CD4-positive, alpha-beta T cell treated with Interleukin-15 for 4 hours (primary cell): ENCODE data around the gene HAGHL.
"Not testable (repeated sequence)": the region's sequence is repeated elsewhere in the genome, so short reads cannot be mapped to it uniquely, and the experiment has no call there.

Source experiments
- DNase-seq: peaks from one replicate; pipeline ENCODE4 v3.0.0-alpha.2; 2020; ENCODE audit warnings: low spot score

The HAGHL gene

DNA sequence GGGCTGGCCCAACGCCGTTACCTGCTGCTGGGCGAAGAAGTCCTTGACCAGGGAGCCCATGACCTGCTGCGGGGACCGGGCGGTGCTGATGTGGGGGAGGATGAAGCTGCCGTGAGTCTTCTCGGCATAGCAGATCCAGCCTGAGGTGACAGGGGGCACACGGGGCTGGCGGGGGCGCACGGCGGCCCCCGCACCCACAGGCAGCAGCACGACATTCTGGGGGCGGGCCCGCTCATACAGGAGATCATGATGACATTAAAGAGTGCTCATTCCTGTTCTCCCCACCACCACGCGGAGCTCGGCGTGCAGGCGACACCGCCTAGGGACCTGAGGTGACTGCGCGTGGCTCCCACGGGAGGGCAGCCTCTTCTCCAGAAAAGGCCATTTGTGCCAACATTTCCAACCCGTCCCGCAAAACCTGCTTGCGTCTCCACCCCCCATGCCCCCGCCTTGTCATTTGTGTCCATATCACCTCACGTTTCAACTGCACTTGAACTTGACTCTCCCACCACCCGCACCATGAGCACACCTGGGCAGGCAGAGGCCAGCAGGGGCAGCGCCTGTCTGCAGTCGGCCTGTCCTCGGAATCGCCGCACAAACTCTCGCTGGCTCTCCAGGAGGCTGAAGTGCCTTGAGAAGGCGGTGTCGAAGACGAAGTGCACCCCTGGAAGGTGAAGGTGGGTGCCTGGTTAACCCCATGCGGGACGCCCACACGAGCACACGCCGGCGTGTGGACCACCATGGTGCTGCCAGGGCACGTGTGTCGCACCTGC, 7.5 kb downstream of the HAGHL start:
- no peak for DNase-seq

DNA sequence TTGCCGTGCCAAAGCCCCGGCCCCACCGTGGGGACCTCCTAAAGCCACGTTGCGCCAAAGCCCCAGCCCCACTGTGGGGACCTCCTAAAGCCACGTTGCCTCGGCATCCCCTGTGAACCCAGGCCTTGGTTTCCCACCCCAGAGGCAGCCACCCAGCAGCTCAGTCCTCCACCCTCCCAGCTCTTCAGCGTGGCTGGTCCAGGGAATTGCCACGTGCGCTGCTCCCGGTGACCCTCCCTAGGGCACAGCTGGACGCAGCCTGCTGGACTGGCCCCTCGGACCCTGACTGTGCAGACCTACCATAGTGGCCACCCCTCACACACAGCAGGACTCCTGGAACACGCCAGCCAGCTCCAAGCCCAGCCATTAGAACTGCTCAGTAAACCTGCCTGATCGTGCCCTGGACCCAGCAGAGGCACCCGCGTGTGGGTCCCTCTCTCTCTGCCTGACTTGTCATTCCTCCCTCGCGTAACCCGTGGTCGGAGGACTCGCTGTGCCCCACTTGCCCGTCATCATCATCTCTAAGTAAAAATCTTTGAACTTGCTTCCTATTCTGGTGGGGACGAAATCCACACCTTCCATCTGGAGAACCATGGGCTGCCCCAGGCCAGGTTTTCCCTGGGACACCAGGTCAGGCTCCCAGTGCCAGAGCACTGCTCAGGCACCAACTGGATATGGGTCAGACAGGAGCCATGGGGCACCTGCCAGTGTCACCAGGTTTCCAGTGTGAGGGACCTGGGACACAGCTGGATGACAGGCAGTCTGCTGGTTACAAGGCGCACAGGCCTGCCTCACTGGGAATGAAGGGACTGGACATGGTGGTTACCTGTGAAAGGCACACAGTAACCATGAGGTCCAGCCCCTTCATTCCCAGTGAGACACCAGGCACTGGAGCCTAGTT, 8.3 kb downstream of the HAGHL start:
- DNase-seq, result no peak

DNA sequence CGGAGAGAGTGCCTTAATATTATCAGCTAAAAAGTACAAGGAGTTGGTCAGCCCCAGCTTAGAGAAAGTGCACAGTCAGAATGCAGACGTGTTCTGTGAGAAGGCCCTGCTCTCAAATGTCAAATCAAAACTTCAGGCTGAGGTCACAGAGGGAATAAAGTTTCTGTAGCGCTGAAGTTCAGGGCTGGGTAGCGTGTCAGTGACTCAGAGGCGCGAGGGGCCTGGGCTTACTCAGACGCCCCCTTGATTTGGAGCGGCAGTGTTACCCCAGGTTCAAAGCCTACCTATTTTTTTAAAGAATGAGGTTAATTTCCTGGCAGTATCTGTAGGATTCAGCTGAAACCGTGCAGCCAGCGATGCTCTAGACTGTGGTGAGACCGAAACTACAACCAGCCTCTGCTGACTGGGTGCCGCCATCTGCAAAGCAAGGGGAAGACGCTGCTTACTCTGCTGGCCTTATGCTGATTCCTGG, 9.1 kb downstream of the HAGHL start:
- no peak for DNase-seq

DNA sequence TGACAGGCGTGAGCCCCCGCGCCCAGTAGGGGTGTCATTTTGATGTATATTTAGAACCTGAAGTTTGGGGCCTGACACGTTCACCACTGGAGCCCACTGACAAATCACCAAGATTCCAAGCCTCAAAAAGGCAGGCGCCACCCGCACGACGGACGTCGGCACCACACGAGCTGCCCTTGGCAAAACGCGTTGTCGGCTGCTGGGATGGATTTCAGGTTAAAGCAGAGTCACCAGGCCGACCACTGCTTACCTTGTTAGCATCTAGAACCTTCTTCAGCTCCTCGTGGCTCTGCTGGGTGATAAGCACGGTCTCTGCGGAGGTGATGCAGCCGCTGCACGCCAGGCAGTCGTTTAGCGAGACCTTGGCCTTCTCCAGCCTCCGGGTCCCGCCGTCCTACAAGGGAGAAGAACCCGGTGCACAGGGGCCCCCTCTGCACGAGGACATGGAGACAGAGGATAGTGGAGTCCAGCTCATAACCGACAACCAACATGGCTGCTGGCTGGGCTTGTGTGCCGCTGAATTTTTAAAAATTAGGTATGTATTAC, 10.1 kb downstream of the HAGHL start:
- DNase-seq, result no peak

DNA sequence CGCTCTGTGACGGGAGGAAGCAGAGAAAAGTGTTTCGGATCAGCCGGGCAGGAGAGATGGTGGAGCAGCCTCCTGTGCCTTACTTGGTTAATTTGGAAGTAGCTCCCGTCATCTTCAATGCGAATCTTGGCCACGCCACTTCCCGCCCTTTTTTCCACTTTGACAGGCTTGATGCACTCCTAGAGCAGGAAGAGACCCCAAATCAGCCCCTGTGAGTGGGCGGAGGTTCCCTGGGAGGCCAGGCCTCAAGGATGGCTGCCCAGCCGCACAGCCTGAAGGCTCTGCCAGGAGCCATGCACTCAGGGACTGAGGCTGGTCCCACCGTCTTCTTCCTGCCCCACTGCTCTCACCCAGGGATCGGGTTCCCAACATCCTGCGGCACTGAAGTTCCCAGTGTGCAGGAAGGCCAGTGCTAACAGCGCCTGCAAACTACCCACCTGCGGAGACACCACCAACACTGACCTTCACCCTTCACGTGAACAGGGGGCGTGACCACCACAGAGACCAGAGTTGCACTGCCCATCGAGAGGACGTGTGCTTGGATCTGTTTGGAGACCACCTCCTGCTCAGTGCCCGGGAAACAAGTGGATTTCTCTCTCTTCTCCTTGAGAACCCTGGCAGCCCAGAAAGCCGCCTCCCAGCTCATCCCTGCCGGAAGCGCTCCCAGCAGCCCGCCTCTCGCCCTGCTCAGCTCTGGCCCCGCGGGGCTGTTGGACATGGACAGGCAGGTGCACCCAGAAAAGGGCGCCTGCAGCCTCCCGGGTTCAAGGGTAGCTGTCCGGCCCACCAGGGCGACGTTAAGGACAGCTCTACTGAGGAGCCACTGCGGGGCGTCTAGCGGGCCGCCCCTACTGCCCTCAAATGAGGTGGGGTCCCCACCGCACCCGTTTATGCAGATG, 12.9 kb downstream of the HAGHL start:
- DNase-seq, result no peak

DNA sequence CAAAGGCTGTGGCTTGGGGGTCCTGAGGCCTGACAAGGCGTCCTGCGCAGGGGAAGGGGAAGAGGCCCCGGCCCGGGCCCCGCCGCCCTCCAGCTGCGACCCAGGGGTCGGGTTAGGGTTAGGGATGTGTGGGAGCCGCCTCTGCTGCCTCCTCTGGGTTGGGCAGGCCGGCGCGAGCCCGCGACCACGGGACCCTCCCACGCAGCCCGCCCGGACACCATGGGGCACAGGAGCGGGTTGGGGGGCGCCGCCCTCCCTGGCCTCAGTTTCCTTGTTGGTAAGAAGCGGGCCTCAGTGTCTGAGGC, 13.5 kb downstream of the HAGHL start:
- no peak for DNase-seq

DNA sequence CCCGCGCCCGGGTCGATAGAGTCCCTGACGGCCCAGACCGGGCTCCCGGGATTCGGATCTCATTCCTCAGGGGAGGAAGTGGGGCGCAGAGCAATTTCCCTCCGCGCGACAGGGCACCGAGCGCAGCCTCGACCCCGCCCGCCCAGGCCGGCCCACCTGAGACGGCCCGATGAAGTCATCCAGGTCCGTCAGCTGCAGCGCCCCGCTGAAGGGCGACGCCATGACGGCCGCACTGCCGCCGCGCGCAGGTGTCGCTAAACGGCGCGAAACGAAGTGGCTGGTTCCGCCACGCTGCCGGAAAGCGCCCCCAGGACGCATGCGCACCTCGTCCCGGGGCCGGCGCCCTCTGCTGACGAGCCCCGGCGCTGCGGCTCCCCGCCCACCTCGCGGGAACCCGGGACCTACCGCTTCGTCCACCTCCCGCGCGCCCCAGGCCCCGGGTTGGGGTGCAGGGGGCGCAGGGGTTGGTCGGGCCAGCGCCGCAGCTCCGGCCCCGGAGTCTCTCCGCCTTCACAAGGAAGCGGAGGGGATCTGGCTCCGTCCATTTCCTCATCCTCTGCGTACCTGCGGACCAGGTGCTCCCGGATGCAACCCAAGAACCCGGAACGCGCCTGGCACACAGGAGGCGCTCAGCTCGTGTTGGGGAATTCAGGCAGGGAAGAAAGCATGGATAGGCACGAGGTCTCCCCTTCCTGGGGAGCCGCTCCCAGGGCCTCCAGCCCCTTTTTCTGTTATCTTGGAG, 14.0 kb downstream of the HAGHL start, which contains the start of gene CIAO3:
Gene CIAO3 (minus strand): TSS at position 234 of the 742 bp plus-strand sequence. CDS start 12 bp downstream, at position 222.
- peak; percentile 92 for DNase-seq

DNA sequence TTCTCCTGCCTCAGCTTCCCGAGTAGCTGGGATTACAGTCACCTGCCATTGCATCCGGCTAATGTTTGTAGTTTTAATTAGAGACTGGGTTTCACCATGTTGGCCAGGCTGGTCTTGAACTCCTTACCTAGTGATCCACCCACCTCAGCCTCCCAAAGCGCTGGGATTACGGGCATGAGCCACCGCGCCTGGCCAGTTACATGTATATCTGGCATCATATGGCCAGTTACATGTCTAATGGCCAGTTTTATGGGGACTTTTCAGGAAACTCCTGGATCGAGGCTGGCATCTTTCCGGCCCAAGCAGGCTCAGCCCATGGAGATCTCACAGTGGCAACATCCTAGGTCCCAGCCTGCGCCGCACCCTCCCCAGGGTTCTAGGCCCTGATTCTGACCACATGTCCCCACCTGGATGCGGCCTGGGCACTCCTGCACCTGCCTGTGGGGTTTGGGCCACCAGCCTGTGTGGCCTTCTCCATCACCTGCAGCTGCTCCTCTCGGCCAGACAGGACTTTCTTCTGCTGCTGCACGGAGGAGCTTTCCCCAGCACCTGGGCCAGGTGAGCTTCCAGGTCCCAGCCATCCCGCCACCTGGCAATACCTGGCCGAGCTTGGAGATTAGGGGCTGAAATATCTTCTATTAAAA, 15.2 kb downstream of the HAGHL start:
- DNase-seq, result no peak

DNA sequence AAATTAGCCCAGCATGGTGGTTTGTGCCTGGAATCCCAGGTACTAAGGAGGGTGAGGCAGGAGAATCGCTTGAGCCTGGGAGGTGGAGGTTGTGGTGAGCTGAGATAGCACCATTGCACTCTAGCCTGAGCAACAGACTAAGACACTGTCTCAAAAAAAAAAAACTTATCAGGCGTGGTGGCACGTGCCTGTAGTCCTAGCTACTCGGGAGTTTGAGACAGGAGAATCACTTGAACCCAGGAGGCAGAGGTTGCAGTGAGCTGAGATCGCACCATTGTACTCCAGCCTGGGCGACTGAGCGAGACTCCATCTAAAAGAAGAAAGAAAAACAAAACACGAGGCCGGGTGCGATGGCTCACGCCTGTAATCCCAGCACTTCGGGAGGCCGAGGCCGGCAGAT, 16.0 kb downstream of the HAGHL start:
- DNase-seq, result not testable (repeated sequence)

DNA sequence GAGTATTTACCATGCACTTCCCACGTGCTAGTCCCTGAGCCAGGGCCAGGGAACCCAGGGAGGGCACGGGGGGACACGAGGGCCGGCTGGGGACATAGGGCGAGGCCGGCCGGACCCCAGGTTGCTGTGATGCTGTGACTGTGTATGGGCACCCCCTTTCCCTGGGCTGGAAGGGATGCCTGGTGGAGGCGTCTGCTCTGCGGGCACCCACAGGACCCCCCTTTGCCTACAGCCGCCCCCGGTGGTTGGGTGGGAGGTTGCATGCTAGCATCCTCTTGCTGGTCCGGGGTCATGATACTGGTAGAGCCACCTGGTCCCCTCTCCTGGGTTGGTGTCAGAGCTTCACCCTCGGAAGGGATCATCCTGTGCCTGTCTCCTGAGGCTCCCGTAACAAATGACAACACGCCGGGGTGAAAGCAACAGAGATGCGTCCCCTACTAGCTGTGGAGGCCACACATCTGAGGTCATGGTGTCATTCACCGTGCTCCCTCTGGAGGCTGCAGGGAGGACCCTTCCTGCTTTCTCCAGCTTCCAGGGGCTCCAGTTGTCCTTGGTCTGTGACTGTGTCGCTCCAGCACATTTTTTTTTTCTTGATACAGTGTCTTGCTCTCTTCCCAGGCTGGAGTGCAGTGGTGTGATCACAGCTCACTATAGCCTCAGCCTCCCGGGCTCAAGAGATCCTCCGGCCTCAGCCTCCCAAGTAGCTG, 17.0 kb downstream of the HAGHL start:
- DNase-seq, result no peak

DNA sequence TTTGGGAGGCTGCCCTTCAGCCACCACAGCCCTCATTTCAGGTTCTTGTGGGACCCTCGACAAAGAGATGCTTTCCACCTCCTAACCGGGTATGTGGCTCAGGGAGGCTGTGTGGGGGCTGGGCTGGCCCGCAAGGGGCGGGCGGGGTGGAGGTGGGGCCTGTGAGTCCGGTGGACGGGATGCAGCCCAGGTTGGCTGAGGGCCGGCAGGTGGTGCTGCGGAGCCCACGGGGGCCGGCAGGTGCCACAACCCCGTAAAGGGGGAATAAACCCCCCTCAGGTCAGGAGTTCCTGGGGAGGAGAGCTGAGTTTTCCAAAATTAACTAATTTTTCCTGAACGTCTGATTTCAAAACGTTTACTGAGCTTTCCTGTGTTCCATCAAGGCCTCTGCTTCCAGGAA, 18.8 kb downstream of the HAGHL start:
- DNase-seq, result no peak

DNA sequence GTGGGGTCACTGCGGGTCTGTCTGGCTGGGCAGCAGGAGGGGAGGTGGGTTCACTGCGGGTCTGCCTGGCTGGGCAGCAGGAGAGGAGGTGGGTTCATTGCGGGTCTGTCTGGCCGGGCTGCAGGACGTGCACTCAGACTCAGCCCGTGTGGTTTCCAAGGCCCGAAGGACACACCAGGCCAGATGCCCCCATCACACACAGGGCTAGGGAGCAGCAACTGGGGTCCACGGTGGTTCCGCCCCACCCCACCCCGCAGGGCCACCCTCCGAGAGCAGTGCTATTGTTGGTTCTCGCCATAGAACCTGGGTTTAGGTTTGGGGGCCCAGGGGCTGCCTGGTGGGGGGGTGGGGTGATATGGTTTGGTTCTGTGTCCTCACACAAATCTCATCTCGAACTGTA, 19.7 kb downstream of the HAGHL start:
- DNase-seq, result no peak

DNA sequence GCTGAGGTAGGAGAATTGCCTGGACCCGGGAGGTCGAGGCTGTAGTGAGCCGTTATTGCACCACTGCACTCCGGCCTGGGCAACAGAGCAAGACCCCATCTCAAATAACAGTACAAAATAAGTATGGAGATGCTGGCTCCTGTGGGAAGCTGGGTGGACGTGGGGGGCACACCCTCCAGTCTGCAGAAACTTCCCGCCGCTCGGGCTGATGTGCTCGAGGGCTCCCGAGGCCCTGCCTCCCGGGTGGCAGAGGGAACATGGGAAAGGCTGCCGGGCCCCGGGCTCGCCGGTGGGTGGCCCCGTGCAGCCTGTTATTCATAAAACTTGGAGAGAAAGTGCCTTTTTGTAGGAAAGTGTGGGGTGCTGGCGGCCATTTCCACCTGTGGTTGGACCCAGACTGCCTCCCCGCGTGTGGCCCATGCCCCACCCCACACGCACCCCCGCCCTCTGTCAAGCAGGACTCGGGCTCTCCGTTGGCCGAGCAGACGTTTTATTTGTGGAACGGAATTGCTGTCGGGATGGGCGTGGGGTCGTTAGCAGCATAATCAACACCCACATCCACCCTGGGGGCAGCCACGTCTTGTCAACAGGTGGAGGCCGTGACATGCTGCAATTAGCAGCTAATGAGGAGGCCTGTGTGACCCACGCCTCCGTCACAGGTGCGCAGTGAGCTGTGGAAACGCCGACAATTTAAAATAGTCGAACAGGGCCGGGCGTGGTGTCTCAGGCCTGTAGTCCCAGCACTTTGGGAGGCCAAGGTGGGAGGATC, 21.3 kb downstream of the HAGHL start:
- DNase-seq, result no peak

DNA sequence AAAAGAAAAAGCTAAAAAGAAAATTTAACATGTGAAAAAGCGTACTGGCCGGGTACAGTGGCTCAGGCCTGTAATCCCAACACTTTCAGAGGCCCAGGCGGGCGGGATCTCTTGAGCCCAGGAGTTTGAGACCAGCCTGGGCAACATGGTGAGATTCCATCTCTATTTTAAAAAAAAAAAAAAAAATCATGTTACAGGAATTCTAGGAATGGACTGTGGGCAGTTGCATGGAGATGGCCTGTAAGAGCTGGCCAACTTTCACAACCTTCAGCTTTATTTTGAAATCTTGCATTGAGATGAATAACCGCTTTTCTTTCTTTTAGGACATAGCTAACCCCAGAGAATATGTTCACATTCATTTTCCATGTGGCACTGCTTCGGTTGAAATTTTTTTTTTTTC, 22.1 kb downstream of the HAGHL start:
- no peak for DNase-seq

DNA sequence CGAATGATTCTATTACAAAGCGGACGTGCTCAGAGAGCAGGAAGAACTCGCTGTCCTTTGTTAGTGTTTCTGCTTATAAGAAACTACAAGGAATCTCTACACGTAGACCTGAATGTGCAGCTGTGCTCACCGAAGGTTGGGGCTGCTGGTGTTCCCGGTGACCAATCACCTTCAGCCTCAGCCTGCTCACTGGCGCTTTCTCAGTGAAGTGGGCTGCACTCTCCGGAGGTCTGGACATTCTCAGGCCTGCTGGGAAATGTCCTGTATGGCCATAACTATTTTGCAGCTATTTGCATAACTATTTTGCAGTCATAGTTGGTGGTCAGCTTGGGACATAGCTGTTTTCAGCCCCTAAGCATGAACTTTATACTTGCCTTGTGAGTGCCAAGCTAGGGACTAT, 23.6 kb downstream of the HAGHL start:
- DNase-seq, result no peak

DNA sequence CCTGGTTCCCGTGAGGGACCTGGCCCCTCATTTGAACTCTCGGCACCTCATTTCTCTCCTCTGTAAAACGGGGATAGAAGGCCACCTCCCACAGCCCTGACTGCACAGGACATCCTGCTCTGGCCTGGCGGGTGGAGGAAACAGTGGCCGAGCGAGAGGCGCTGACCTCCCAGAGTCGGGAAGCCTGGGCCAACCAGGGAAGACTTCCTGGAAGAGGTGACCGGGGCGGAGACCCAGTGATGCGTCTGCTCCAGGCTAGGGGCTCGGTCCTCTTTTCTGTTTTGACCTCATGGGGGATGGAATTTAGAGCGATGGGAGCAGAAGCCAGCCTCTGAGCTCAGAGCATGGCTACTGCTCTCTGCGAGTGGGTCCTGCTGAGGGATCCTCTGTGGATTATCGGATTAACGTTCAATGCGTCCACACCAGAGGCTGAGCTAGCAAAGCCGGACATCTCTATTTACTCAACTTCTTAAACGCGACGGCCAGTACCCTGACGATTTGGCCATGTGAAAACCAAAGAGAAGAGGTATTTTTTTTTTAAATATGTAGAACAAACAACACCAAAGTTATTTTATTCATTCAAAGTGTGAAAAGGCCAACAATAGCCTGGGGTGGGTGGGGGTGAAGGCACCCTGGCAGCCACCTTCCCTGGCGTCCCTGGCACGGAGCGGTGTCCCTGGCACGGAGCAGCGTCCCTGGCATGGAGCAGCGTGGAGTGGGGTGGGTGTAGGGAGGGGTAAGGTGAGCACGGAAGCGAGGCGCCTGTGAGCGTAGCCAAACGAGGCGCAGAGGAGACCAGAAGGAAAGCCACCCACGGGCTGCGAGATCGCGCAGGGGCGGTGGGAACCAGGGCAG, 24.5 kb downstream of the HAGHL start:
- no peak for DNase-seq

DNA sequence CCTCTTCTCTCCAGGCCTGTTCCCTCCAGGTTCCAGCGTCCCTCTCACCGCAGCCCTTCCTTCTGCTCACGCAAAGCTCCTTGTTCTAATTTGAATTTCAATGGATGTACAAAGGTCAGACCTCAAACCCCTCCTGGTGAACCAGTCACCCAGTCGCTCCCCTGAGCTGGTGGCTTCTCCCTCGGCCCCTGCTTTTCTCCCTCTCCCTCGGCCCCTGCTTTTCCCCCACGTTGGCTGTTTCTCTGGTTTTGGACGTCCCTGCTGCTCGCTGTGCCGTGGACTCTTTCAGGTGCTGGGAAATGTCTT, 25.1 kb downstream of the HAGHL start:
- DNase-seq, result no peak

DNA sequence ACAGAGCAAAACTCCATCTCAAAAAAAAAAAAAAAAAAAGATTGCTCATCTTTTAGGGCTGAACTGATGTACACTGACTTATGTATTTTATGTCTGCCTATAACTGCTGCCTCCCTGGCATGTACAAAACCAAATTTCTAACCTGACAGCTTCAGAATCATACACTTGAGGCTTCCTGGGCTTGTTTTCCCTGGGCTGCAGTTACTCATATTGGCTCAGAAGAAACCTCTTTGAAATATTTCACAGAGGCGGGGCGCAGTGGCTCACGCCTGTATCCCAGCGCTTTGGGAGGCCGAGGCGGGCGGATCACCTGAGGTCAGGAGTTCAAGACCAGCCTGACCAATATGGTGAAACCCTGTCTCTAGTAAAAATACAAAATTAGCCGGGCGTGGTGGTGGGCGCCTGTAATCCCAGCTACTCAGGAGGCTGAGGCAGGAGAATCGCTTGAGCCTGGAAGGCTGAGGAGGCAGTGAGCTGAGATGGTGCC, 27.3 kb downstream of the HAGHL start:
- not testable (repeated sequence) for DNase-seq
